ENCODE measurements around the gene AMBP. TPM values are rescaled to one million over a fixed set of nuclear protein-coding genes. Genes with fewer than 3 reads are reported as not detected.

AMBP gene
- total RNA-seq, 1 donor from 2014 or later, result 0.29 TPM

- H3K27me3 Mint-ChIP-seq (ENCODE audit: unreplicated experiment), result peaks cover 6% of the 10 kb centered on the region
- no peak for TF ChIP-seq CTCF (IDR thresholded peaks at IDR 0.05; ENCODE audit: partially characterized antibody, unreplicated experiment)
- H3K27ac Mint-ChIP-seq (ENCODE audit: unreplicated experiment), result no peak overlapping the region
- peaks cover 17% of the 10 kb centered on the region for H3K9me3 Mint-ChIP-seq (ENCODE audit: unreplicated experiment)
- DNase-seq, result no peak
- peaks cover 22% of the 10 kb centered on the region for H3K36me3 Mint-ChIP-seq (ENCODE audit: unreplicated experiment)
- peaks cover 30% of the 10 kb centered on the region for H3K4me1 Mint-ChIP-seq (ENCODE audit: low read depth, unreplicated experiment)
- no peak overlapping the region for H3K4me3 Mint-ChIP-seq (ENCODE audit: unreplicated experiment)
Measured at GRCh38 chr9:114014044-114014443, 64.1 kb downstream of the AMBP start.

- Mint-ChIP-seq H3K27ac (ENCODE audit: unreplicated experiment) (peak overlapping the region; percentile 29), H3K27me3 (ENCODE audit: unreplicated experiment) (peaks cover 9% of the 10 kb centered on the region), H3K4me1 (ENCODE audit: low read depth, unreplicated experiment) (peaks cover 32% of the 10 kb centered on the region), H3K9me3 (ENCODE audit: unreplicated experiment) (peaks cover 17% of the 10 kb centered on the region), H3K36me3 (ENCODE audit: unreplicated experiment) (peaks cover 22% of the 10 kb centered on the region), H3K4me3 (ENCODE audit: unreplicated experiment) (no peak overlapping the region)
- no peak for TF ChIP-seq CTCF (IDR thresholded peaks at IDR 0.05; ENCODE audit: partially characterized antibody, unreplicated experiment)
- DNase-seq, result no peak
Measured at GRCh38 chr9:114012126-114012525, 66.0 kb downstream of the AMBP start.

GRCh38 chr9:114011313-114011712, 66.8 kb downstream of the AMBP start:
- DNase-seq, result no peak
- H3K36me3 Mint-ChIP-seq (ENCODE audit: unreplicated experiment), result peaks cover 22% of the 10 kb centered on the region

More at GRCh38 chr9:114011313-114011712, 66.8 kb downstream of the AMBP start:
- no peak for TF ChIP-seq CTCF (IDR thresholded peaks at IDR 0.05; ENCODE audit: partially characterized antibody, unreplicated experiment)
- Mint-ChIP-seq H3K9me3 (ENCODE audit: unreplicated experiment) (peaks cover 17% of the 10 kb centered on the region), H3K27me3 (ENCODE audit: unreplicated experiment) (peaks cover 9% of the 10 kb centered on the region), H3K27ac (ENCODE audit: unreplicated experiment) (no peak overlapping the region), H3K4me3 (ENCODE audit: unreplicated experiment) (peak overlapping the region; percentile 4), H3K4me1 (ENCODE audit: low read depth, unreplicated experiment) (peaks cover 30% of the 10 kb centered on the region)

Other genes starting within 250 kb of the AMBP start
- 114 TPM for gene ZNF618, start 202.0 kb downstream of the AMBP start, total RNA-seq (ENCODE audit: unreplicated experiment)
- gene KIF12, start 21.0 kb upstream of the AMBP start, total RNA-seq (ENCODE audit: unreplicated experiment), result 0.93 TPM
- 3.9 TPM for gene COL27A1, start 77.2 kb upstream of the AMBP start, total RNA-seq (ENCODE audit: unreplicated experiment)
- not detected for gene ORM1, start 244.8 kb upstream of the AMBP start, total RNA-seq (ENCODE audit: unreplicated experiment)

All from glutamatergic neuron (in vitro differentiated cells).